GM18508 (cell line): ENCODE measurements around the gene ERBB4.

Experiments used
- ATAC-seq: cut with Tn5 transposase; IDR thresholded peaks from one replicate; pipeline ENCODE4 v1.9.1; 2021; ENCODE audit warnings: moderate number of reproducible peaks; ENCODE audit not compliant: insufficient read depth, unreplicated experiment

ERBB4 gene

DNA sequence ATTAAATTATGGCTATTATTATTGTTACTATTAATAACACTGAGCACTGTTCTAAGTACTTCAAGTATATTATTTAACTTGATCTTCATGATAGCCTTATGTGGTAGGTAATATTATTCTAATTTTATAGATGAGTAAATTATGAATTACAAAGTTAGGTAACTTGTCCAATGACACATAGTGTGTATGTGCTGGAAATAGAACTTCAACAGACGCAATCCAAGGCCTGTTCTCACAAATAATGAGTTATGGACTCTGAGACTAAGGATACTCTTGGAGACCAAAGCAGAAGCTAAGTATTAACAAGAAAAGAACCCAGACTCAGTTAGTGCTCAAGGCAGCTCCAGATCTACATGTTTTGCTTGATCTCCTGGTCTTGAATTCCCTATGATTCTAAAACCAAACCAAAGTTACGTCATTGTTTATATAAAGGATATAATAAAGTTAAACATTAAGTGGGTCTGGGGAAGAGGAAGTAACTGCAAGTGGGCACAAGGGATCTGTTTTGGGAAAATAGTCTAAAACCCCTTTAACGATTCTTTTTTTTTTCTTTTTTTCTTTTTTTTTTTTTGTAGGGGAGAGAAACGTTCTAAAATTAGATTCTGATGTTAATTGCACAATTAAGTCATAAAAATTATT is 211.3 kb downstream of the ERBB4 start:
- no peak for ATAC-seq

DNA sequence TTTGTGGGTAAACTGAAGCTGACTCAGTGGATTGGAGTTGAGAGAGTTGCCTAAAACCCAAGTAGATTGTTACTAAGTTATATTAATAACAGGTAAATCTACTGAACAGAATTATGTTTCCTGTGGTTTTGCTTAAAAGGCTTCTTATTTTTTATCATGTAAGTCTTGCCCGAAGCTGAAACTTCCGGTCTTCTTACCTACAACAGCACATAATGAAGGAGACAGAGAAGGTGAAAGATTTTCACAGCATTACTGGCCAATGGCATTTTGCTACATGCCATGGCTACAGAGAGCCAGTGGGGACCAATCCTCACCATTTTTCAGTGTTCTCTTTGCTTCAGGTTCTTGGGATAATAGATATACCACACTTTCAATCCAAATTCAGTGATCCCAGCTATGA is 220.0 kb downstream of the ERBB4 start:
- ATAC-seq, result no peak

DNA sequence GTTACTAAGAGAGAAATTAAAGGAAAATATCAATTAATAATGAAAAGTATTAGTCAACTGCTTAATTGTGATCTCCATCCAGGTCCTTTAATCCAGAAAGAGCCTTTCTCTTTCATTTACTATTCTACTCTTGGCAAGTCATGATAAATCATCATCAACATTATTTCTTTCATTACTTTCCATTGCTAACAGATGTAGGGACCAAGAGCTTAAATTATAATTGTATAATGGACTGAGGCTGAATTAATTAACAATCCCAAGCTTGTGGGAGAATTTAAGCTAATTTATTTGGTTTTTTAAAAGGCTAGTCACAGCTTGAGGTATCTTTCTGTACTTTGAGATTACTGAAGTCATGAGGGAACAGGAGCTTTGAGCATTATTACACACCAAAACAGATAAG is 223.9 kb downstream of the ERBB4 start:
- no peak for ATAC-seq

DNA sequence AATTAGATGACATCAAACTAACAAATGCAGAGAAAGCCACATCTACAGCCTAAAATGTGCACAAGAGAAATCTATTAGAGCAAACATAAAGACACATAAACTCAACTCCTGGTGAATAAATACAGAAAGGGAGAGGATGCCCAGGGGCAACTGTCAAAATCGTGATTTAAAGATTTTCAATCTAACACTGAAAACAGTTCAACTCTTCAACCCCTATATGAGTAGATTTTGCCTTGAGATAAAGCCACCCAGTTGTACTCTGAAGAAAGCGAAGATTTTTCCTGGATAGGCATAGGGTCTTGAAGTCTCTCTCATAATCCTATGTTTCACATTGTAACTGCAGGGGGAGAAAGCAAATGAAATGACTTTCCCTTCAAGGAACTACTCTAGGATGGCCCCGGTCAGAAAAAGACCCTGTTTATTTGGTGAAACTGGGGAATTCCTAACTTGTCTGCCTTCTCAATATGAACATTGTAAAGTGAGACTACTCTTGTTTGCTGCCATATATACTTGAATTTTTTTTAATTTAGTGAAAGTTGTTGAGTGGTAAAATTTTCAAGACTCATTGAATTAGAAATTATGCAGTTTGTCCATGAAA is 226.7 kb downstream of the ERBB4 start:
- ATAC-seq, result no peak

DNA sequence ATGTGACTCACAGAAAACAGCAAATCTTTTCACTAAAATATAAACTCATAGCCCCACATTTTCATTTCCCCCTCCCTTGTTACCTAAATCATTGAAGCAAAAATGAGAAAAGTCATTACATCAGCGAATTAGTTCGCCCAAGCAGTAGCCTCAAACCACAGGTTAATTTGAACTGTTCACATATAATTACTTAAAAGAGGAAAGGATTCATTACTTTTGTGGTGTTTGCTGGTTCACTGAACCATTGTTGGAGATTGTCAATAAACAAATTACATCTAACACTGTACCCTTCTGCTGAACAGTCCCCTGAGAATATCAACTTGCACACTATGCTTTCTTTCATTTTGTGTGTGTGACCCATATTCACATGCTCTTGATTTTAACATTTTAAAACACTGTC is 238.7 kb downstream of the ERBB4 start:
- ATAC-seq, result no peak

DNA sequence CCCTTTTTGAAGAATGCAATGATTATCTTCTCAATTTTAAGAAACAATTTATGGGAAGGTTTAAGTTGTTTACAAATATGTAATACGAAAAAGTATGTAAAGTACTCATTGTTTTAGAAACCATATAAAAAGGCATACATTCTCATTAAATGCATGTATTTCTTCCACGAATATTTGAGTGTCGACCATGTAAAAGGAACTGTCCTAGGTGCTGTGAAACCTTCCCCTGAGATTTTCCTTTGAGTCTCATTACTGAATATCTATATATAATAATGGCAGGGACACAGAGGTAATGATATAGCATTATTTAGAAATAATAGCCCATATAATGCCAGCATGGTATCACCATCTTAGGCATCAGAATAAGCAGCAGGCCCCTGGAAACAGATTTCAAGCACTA is 239.3 kb downstream of the ERBB4 start:
- ATAC-seq, result no peak

DNA sequence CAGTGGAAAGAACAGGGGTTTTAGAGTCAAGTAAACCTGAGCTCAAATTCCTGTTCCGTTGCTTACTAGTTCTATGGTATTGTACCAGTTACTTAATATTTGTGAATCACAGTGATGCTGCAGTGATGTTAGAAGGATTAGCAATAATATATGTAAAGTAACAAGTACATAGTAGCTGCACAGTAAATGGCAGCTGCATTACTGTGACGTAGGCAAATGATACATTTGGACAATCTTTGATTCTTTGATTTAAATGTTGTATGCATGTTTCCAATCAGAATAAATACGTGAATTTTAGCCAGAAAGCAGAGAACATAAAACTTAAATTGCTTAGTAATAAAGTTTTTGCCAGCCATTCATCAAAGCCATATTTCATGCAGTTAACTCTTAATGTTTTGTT is 243.0 kb downstream of the ERBB4 start:
- no peak for ATAC-seq

DNA sequence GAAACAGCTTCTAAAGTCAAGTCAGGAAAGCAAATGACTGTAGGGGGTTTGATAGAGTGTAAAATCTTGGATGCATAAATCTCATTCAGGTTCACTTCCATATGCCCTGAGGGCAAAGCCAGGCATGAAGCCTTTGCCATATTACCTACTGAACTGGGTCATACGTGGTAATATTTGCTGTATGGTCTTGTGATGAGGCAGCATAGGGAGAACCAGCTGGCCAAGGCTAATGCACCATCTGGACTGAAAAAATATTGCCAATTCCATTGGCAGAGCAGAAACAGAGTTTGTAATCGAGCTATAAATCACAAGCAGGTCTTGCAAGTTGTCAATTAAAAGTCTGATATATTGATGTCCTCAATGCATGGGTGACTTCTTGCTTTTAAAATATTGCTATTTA is 243.8 kb downstream of the ERBB4 start:
- ATAC-seq, result no peak

DNA sequence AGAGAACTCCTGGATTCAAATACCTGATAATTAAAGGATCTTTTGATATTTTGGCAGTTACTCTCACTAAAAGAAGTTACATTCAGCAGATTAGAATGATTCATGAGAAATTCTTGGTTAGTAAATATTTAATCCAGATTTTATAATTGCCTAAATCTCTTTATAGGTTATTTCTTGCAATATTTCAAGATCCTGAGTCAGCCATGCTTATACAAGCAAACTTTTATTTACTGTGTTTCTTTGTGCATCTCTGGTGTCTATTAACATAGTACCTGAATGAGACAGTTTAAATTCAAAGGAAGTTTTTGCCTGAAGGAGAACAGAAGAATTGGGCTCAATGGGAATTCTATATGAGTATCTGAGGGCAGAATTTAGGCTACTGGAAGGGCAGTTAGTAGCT is 249.3 kb downstream of the ERBB4 start:
- ATAC-seq, result no peak

DNA sequence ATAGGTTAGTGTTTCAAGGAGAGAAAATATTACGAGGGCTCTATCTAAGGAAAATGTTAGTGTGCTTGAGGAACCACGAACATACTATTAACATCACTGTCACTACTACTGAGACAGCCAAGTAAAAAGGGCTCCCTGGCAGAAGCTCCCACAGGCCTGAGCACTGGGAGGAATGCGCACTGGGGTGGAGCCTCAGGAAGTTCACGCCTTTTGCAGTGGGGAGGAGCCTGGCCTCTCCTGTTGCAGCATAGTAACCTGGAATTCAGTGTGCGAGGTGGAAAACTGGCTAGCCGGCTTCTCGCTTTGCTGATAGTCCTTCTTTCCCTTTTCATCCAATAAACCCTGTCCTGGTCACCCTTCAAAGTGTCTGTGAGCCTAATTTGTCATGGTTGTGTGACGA is 250.3 kb downstream of the ERBB4 start:
- no peak for ATAC-seq

DNA sequence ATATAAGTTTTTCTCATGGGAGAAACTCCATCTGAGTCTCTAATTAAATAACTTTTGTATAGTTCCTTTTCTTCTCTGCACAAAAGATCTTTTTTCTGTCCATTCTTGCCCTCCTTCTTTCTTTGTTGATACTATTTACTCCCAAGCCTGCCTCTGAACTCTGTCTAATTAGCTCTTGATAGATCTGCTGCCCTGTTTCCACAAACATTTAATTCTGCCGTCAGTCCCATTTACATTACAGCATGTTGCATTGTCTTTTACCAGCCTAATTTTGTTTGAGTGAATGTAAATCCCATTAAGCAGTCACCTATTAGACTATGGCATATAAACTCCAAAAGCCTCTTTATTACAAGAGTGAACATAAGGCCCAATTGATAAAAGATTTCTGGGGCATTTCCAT is 254.4 kb downstream of the ERBB4 start:
- no peak for ATAC-seq

DNA sequence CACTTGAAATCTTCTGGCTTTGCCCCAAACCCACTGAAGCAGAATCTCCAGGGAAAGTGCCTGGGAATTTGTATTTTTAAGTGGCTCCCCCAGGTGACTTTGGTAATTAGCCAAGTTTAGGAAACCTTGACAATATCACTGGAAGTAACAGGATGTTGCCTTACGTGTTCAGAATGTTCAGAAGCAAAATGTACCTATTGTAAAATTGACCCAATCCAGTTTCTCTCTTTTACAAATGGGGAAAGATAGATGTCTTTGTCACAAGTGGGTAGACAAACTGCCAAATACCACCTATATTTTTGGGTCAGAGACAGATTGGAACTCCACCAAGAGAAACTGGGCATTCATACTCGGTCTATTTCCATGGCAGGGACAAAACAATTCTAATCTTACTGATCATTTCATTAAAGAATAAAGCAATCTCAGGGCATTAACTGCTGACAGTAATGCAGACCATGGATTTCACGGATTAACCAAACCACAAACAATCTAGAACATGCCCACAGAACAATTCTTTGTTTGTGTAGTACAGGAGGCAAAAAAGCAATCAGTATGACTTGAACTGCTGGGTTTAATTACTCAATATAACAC is 255.8 kb downstream of the ERBB4 start:
- no peak for ATAC-seq

DNA sequence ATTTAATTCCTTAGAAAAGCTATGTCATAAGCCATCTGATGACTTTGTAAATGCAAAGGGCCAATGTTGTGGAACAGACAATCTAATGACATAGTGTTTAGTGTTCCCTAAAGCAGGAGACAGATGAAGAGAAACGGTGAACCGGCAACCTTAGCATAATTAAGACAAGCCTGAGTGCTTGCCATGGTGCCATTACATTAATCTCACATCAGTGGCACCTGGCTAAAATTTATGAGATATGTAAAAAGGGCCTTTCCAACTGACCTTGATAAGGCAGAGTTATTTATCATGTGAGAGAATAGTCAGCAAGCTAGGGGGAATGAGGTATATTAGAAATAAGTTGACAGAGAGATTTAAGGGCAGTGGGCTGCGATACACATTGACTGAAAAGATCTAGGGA is 261.8 kb downstream of the ERBB4 start:
- no peak for ATAC-seq

DNA sequence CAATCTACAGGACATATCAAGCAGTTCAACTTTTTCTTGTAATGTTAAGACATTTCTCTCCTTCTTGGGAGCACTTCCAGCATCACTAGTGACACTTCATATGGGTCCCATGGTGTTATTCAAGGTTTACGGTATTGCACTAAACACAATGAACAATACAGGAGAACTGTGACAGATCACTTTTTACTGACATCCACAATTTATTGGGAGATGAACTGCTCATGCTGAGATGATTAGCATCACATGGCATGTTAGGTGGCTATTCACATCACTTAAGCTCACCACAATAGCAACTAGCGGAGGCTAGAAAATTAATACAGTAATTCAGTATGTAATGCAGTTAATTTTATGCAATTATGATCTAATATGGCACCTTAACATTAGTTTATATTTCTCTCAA is 264.4 kb downstream of the ERBB4 start:
- no peak for ATAC-seq

DNA sequence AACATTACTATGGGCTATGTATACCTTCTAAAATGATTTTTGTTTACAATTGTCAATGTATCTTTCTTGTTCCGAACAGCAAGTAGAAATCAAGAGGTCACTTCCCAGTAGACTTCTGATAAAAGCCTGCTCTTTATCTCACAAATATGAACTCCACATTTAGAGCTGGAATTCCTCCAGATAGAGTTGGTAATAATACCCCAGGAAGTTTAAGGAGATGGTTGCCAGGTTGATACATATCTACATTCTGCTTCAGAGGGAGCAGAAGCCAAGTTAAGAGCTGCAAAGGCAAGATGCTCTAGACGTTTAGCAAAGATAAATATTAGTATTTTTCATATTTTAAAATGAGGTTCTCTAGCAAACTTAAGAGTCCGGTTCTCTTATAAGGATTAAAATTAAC is 267.0 kb downstream of the ERBB4 start:
- ATAC-seq, result no peak

DNA sequence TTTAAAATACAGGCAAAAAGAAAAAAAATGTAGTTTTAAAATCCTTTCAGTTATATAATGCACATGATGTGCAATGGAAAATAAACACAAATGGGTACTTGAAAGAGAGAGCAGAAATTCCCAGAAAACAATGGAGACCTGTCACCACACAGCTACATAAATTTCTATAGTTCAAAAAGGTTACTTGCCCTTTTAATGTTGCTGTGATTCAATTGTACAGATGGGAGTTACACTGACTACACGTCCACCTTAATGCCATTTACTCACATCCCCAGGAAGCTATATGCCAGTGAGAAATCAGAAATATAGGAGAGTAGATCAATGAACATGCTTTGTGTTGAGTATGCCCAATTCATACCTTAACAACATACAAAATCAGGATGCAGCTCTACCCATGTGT is 269.6 kb downstream of the ERBB4 start:
- no peak for ATAC-seq

DNA sequence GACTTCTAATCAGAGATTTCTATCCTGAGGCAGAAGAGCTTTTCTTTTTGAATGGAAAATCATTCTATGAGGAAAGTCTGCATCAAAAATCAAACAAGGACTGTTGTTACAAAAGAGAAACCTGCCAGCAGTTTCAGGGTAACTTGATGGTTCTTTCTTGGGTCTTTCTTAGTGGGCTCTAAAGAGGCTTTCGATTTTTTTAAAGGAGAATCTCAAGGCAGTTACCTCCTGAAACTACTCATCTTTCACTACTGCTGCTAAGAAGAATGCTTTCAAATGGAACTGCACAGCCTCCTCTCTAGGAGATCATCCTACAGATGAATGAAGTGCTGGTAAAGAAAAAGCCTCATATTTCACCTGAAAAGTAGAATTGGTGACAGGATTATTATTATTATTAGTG is 272.3 kb downstream of the ERBB4 start:
- ATAC-seq, result no peak

DNA sequence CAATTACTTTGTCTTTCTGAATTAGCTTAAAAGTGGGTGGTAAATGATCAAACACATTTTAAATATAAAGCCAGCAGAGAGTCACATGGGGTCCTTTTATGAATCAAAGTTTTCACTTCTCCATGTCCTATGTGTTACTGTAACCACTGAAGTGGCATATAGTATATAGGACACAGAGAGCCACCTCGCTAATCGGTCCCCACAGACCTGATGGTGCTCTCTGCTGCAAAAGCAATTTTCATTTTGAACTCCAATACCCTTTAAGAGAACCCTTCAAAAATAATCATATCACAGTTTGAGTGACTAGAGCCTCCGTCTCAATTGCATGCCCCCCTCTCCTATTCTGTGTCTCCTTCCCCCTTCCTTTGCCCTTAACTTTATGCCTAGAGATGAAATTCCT is 272.8 kb downstream of the ERBB4 start:
- ATAC-seq, result no peak

DNA sequence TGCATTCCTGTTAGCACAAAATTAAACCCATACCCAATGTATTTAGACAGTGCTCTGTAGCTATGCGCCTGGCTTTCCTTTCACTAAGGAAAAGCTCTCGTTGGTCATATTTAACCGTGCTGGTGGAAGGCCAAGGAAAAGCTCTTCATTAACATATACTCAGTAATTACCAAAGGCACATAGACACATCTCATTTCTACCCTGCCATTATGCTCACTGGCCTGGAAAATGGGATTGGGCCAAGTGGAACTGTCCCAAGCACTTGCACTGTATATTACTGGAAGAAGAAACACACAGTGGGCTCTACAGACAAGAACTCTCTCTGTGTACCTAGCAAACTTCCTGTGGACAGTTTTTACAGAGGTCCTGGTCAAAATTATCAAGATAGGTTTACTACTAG is 274.4 kb downstream of the ERBB4 start:
- ATAC-seq, result no peak

DNA sequence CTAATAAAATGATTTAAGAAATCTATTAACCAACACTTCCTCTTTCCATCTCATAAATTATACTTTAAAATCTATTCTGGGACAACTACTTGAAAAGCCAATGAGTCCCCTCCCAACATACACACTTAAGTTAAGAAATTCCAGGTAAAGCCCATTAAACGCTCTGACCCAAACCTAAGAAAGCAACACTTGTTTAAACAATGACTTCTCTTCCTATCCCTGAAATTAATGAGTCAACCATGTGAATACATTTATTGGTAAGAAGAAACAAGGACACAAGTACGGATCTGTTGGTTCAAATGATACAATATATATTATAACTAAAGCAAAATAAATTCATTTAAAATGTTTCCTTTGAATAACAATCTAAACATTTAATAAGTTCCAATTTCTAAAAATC is 279.4 kb downstream of the ERBB4 start:
- no peak for ATAC-seq

DNA sequence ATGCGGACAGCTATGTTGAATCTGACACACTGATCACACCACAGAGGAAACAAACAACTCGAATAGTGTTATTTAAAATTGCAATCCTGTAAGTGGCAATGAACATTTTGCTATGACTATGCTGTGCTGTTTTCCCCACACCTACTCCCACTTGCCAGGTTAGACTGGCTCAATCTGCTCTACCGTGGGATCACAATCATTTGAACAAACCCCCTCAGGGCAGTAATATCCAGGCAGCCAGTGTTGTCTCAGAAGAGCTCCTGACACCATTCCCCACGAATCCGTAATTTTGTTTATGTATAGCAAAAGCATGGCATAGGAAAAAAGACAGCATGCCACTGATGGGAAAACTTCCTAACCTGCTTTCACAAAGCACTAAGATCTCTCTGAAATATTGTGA is 284.3 kb downstream of the ERBB4 start:
- ATAC-seq, result no peak

DNA sequence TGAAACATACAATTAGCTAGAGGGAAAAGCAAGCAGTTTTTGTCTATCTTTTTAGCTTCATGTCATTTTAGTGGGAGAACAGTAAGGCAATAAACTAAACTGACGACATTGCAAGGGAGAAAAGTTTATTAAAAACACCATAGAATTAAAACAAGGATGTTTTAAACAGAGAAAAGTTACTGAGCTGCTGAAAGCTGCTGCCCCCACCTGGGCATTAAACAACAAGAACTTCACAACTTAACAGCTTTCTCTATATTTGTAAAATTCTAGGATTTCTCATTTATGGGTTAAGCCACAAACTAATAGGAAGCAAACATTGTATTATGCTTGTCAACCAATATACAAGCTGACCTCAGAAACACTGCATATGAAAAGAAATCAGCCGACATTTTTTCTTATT is 289.2 kb downstream of the ERBB4 start:
- ATAC-seq, result no peak
